GM12801 (cell line): ENCODE data around the gene LIPA.

Experiments used
- CTCF ChIP-seq: IDR thresholded peaks from one replicate; pipeline ENCODE4 v1.5.1; 2011; ENCODE audit warnings: control low read depth; ENCODE audit not compliant: insufficient read length; ENCODE audit errors: extremely low read depth

Gene LIPA

GRCh38 chr10:89182894-89183293 is 68.7 kb downstream of the LIPA start:
- no peak for TF ChIP-seq CTCF

- TF ChIP-seq CTCF: no peak
Measured at GRCh38 chr10:89175816-89176215, 75.8 kb downstream of the LIPA start.

DNA sequence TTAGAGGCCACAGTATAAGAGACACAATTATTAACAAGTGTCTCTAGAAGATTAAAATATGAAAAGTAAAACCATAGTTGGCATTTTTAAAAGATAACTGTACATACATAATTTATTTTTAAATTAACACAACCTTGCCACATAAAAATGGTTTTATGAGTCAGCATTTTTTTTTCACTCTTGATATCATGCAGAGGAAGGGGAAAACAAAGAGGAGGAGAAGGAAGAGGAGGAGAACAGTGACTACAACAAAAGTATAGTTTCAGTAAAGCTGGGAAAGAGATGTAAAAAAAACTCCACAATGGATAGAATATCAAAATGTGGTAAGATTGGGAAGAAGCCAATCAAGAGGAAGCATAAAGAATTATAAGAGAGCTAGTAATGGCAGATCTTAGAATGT is 78.5 kb downstream of the LIPA start:
- no peak for TF ChIP-seq CTCF

GRCh38 chr10:89171996-89172395 is 79.6 kb downstream of the LIPA start:
- TF ChIP-seq CTCF: no peak

- no peak for TF ChIP-seq CTCF
Measured at GRCh38 chr10:89171263-89171872, 80.2 kb downstream of the LIPA start.

GRCh38 chr10:89167915-89168314 is 83.7 kb downstream of the LIPA start:
- no peak for TF ChIP-seq CTCF

GRCh38 chr10:89165923-89166322 is 85.7 kb downstream of the LIPA start:
- TF ChIP-seq CTCF: no peak
